ENCODE data around the gene CCDC7.
"Not testable (repeated sequence)": the region's sequence is repeated elsewhere in the genome, so short reads cannot be mapped to it uniquely, and the experiment has no call there.

CCDC7 gene
- total RNA-seq = 34.5 to 88.0 reads per million in 2 experiments

GRCh38 chr10:32445740-32446535 is at the start of gene CCDC7:
Gene CCDC7 (plus strand): TSS chr10:32446140. CDS start chr10:32451643, 5,503 bp downstream.
- DNase-seq (ENCODE audit: low read depth) = peak; percentile 76

GRCh38 chr10:32397163-32397562 is 48.8 kb upstream of the CCDC7 start:
- not testable (repeated sequence) for DNase-seq (ENCODE audit: low read depth)

GRCh38 chr10:32399720-32400119 is 46.2 kb upstream of the CCDC7 start:
- DNase-seq (ENCODE audit: low read depth) = not testable (repeated sequence)

- no peak for DNase-seq (ENCODE audit: low read depth)
Measured at GRCh38 chr10:32400961-32401360, 45.0 kb upstream of the CCDC7 start.

GRCh38 chr10:32402499-32402898 is 43.4 kb upstream of the CCDC7 start:
- DNase-seq (ENCODE audit: low read depth) = no peak

GRCh38 chr10:32403091-32403490 is 42.8 kb upstream of the CCDC7 start:
- DNase-seq (ENCODE audit: low read depth) = no peak

GRCh38 chr10:32408690-32409089 is 37.2 kb upstream of the CCDC7 start:
- no peak for DNase-seq (ENCODE audit: low read depth)

GRCh38 chr10:32409741-32410140 is 36.2 kb upstream of the CCDC7 start:
- DNase-seq (ENCODE audit: low read depth) = no peak

- DNase-seq (ENCODE audit: low read depth) = no peak
Measured at GRCh38 chr10:32410569-32410968, 35.4 kb upstream of the CCDC7 start.

GRCh38 chr10:32411797-32412498 is 34.0 kb upstream of the CCDC7 start:
- no peak for DNase-seq (ENCODE audit: low read depth)

GRCh38 chr10:32412499-32412853 is 33.5 kb upstream of the CCDC7 start:
- no peak for DNase-seq (ENCODE audit: low read depth)

- DNase-seq (ENCODE audit: low read depth) = no peak
Measured at GRCh38 chr10:32413513-32413912, 32.4 kb upstream of the CCDC7 start.

GRCh38 chr10:32415361-32415760 is 30.6 kb upstream of the CCDC7 start:
- DNase-seq (ENCODE audit: low read depth) = no peak

GRCh38 chr10:32417911-32418547 is 27.9 kb upstream of the CCDC7 start:
- DNase-seq (ENCODE audit: low read depth) = no peak

GRCh38 chr10:32418572-32418971 is 27.4 kb upstream of the CCDC7 start:
- DNase-seq (ENCODE audit: low read depth) = no peak

GRCh38 chr10:32419615-32420014 is 26.3 kb upstream of the CCDC7 start:
- no peak for DNase-seq (ENCODE audit: low read depth)

- DNase-seq (ENCODE audit: low read depth) = no peak
Measured at GRCh38 chr10:32426186-32426585, 19.8 kb upstream of the CCDC7 start.

GRCh38 chr10:32433542-32433941 is 12.4 kb upstream of the CCDC7 start:
- DNase-seq (ENCODE audit: low read depth) = no peak

- no peak for DNase-seq (ENCODE audit: low read depth)
Measured at GRCh38 chr10:32436215-32436614, 9.7 kb upstream of the CCDC7 start.

GRCh38 chr10:32437334-32437733 is 8.6 kb upstream of the CCDC7 start:
- no peak for DNase-seq (ENCODE audit: low read depth)

GRCh38 chr10:32445036-32445435 is 904 bp upstream of the CCDC7 start:
- no peak for DNase-seq (ENCODE audit: low read depth)

- DNase-seq (ENCODE audit: low read depth) = no peak
Measured at GRCh38 chr10:32446536-32447406, 831 bp downstream of the CCDC7 start.
